ENCODE results near the gene PTPRE.

DNA sequence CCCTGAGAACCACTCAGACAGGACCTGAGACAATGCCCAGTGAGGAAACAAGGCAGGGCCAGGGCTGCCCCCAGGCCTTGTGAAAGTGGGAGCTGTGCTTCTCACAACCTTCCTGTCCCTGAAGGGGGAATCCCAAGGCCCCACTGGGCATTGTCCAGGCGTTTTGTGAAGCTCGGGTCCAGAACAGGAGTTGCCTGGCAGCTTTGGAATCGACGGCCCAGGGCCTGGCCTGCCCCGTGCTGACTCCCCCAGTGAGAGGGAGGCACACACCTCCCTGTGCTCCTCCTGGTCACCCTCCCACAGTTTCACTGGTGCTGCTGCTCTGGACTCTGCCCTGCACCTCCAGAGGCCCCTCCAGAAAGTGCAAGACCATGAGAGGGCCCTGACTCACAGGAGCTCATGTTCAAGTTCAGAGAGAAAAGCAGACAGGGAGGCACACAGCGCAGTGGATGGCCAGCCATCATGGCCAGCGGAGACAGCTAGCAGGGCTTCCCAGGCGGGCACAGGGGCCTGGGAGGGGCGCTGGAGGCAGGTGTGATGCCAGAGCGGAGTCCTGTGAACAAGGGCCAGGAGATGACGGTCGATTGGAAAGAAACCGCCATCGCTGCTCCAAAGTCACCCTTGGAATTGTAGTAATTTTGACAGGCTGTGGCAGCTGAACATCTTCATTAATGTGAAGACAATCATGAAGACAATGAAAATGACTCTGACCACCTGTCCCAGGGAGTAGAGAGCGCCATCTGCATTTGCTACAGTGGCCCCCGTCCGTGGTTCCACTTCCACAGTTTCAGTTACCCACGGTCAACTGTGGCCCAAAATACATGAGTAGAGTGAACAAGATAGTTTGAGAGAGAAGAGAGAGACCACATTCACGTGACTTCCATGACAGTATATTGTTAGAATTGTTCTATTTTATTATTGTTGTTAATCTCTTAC is 115.6 kb downstream of the PTPRE start:
- TF ChIP-seq, protein P1, sequence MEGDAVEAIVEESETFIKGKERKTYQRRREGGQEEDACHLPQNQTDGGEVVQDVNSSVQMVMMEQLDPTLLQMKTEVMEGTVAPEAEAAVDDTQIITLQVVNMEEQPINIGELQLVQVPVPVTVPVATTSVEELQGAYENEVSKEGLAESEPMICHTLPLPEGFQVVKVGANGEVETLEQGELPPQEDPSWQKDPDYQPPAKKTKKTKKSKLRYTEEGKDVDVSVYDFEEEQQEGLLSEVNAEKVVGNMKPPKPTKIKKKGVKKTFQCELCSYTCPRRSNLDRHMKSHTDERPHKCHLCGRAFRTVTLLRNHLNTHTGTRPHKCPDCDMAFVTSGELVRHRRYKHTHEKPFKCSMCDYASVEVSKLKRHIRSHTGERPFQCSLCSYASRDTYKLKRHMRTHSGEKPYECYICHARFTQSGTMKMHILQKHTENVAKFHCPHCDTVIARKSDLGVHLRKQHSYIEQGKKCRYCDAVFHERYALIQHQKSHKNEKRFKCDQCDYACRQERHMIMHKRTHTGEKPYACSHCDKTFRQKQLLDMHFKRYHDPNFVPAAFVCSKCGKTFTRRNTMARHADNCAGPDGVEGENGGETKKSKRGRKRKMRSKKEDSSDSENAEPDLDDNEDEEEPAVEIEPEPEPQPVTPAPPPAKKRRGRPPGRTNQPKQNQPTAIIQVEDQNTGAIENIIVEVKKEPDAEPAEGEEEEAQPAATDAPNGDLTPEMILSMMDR (IDR thresholded peaks at IDR 0.05; ENCODE audit: poor library complexity, severe bottlenecking): no peak
- TF ChIP-seq SMC3 (conservative IDR thresholded peaks at IDR 0.05; ENCODE audit: poor library complexity) (no peak), POLR2AphosphoS5 (IDR thresholded peaks at IDR 0.05) (no peak), EP300 (conservative IDR thresholded peaks at IDR 0.05; ENCODE audit: poor library complexity, severe bottlenecking) (no peak), EZH2 (IDR thresholded peaks at IDR 0.05; ENCODE audit: borderline replicate concordance, insufficient read depth, low read length, poor library complexity, severe bottlenecking) (no peak), RAD21 (conservative IDR thresholded peaks at IDR 0.05) (no peak)

All from neural cell (in vitro differentiated cells).